ENCODE measurements around the gene TPCN2. TPM values are rescaled to one million over a fixed set of nuclear protein-coding genes. Genes with fewer than 3 reads are reported as not detected.

The TPCN2 gene
- total RNA-seq, 1 donor from 2014 or later = 7.9 TPM

Small RNA genes within 50 kb of the gene (microRNA-seq; reads per million reads assigned to microRNA genes)
- not detected for gene MIR3164 (ENCODE audit: borderline number of aligned reads)

Other genes starting within 250 kb of the TPCN2 start
- 81.7 TPM for gene CPT1A, start 207.0 kb upstream of the TPCN2 start, total RNA-seq
- 106 TPM for gene MRPL21, start 145.1 kb upstream of the TPCN2 start, total RNA-seq
- gene IGHMBP2, start 145.0 kb upstream of the TPCN2 start, total RNA-seq = 14.7 TPM
- not detected for gene MRGPRD, start 67.9 kb upstream of the TPCN2 start, total RNA-seq
- gene MRGPRF, start 35.7 kb upstream of the TPCN2 start, total RNA-seq = 5.5 TPM
- not detected for gene SMIM38, start 107.0 kb downstream of the TPCN2 start, total RNA-seq
- gene MYEOV, start 245.2 kb downstream of the TPCN2 start, total RNA-seq = not detected